HEK293 (cell line): Measurements from ENCODE around the gene SMARCB1.

Experiments
- CTCF ChIA-PET: fragments of 350-600 bp; formaldehyde crosslinking; extraction: SDS; loops from one replicate; lab custom pipeline; 2021; ENCODE audit warnings: antibody characterized with exemption; lab: Yijun Ruan, JAX
- POLR2A ChIA-PET: fragments of 300-600 bp; formaldehyde crosslinking; extraction: SDS; loops from one replicate; lab custom pipeline; 2020; ENCODE audit warnings: antibody characterized with exemption, inconsistent platforms; lab: Yijun Ruan, JAX
- H3K27ac ChIP-seq: fragments of 200-500 bp; sonication (Bioruptor generic); 2 replicates; pipeline ENCODE4 v1.5.1; 2014; ENCODE audit warnings: low read depth, low read length, control low read depth, inconsistent platforms; ENCODE audit errors: extremely low read depth
- H3K36me3 ChIP-seq, 2 experiments: fragments of 200-500 bp in 1 of 2; sonication (Bioruptor generic) in 1 of 2; 1 replicate in 1 of 2; 2 replicates in 1 of 2; pipeline ENCODE4 v1.5.1; 2014 to 2017; ENCODE audit warnings: inconsistent platforms in 2 of 2, low read length in 2 of 2; ENCODE audit not compliant: control insufficient read depth in 2 of 2, insufficient read depth in 1 of 2
- H3K4me1 ChIP-seq: fragments of 200-500 bp; sonication (Bioruptor generic); 2 replicates; pipeline ENCODE4 v1.5.1; 2014; ENCODE audit warnings: mild to moderate bottlenecking, low read length, inconsistent platforms; ENCODE audit not compliant: control insufficient read depth, insufficient read depth
- H3K4me3 ChIP-seq: 2 replicates; pipeline ENCODE4 v1.5.1; 2011; ENCODE audit warnings: low read depth, mild to moderate bottlenecking, control low read depth, low read length, moderate library complexity
- H3K9me3 ChIP-seq: fragments of 200-500 bp; sonication (Bioruptor generic); 2 replicates; pipeline ENCODE4 v1.5.1; 2014; ENCODE audit warnings: low read depth, low read length, inconsistent platforms; ENCODE audit not compliant: control insufficient read depth, insufficient read depth
- KLF9 ChIP-seq: fragments of 450-650 bp; formaldehyde crosslinking; IDR thresholded peaks from 2 replicates; pipeline ENCODE4 v1.5.1; 2016; ENCODE audit warnings: missing biosample characterization, missing genetic modification characterization, low read depth
- PRDM2 ChIP-seq: fragments of 450-650 bp; formaldehyde crosslinking; IDR thresholded peaks from 2 replicates; pipeline ENCODE4 v1.5.1; 2016; ENCODE audit warnings: missing biosample characterization, missing genetic modification characterization, borderline replicate concordance
- SALL2 ChIP-seq: fragments of 450-650 bp; formaldehyde crosslinking; IDR thresholded peaks from 2 replicates; pipeline ENCODE4 v1.5.0; 2017; ENCODE audit warnings: missing biosample characterization, mild to moderate bottlenecking, missing genetic modification characterization, borderline replicate concordance
- SP3 ChIP-seq: fragments of 450-650 bp; formaldehyde crosslinking; IDR thresholded peaks from 2 replicates; pipeline ENCODE4 v1.5.1; 2016; ENCODE audit warnings: missing biosample characterization, missing genetic modification characterization
- TCF7L2 ChIP-seq: IDR thresholded peaks from 2 replicates; pipeline ENCODE4 v1.6.1; 2011; ENCODE audit warnings: low read depth, mild to moderate bottlenecking, inconsistent platforms, low read length, moderate library complexity, borderline replicate concordance
- TRIM28 ChIP-seq: IDR thresholded peaks from 2 replicates; pipeline ENCODE4 v1.6.1; 2011; ENCODE audit warnings: low read length, control low read depth, borderline replicate concordance
- WT1 ChIP-seq: fragments of 450-650 bp; formaldehyde crosslinking; IDR thresholded peaks from 2 replicates; pipeline ENCODE4 v1.5.1; 2016; ENCODE audit warnings: missing biosample characterization, missing genetic modification characterization
- ZNF239 ChIP-seq: fragments of 450-650 bp; formaldehyde crosslinking; IDR thresholded peaks from 2 replicates; pipeline ENCODE4 v1.5.1; 2016; ENCODE audit warnings: missing biosample characterization, missing genetic modification characterization
- ZNF449 ChIP-seq: fragments of 450-650 bp; formaldehyde crosslinking; IDR thresholded peaks from 2 replicates; pipeline ENCODE4 v1.5.1; 2017; ENCODE audit warnings: missing biosample characterization, mild to moderate bottlenecking, missing genetic modification characterization, moderate library complexity
- ZNF514 ChIP-seq: fragments of 450-650 bp; formaldehyde crosslinking; IDR thresholded peaks from 2 replicates; pipeline ENCODE4 v1.5.1; 2016; ENCODE audit warnings: missing biosample characterization, missing genetic modification characterization
- ZNF585B ChIP-seq: fragments of 450-650 bp; formaldehyde crosslinking; IDR thresholded peaks from 2 replicates; pipeline ENCODE4 v1.5.1; 2016; ENCODE audit warnings: missing biosample characterization, missing genetic modification characterization
- ZNF600 ChIP-seq: fragments of 450-650 bp; formaldehyde crosslinking; IDR thresholded peaks from 2 replicates; pipeline ENCODE4 v1.5.1; 2016; ENCODE audit warnings: missing biosample characterization, missing genetic modification characterization
- ZNF660 ChIP-seq: fragments of 450-650 bp; IDR thresholded peaks from 2 replicates; pipeline ENCODE4 v1.5.1; 2018; ENCODE audit warnings: missing biosample characterization, mild to moderate bottlenecking, missing genetic modification characterization
- ZNF747 ChIP-seq: fragments of 450-650 bp; formaldehyde crosslinking; IDR thresholded peaks from 2 replicates; pipeline ENCODE4 v1.5.1; 2016; ENCODE audit warnings: missing biosample characterization, missing genetic modification characterization
- ZNF843 ChIP-seq: fragments of 450-650 bp; formaldehyde crosslinking; IDR thresholded peaks from 2 replicates; pipeline ENCODE4 v1.5.1; 2016; ENCODE audit warnings: missing biosample characterization, missing genetic modification characterization
- ZSCAN16 ChIP-seq: fragments of 450-650 bp; formaldehyde crosslinking; IDR thresholded peaks from 2 replicates; pipeline ENCODE4 v1.5.1; 2016; ENCODE audit warnings: missing biosample characterization, missing genetic modification characterization
- TF ChIP-seq, protein P1 (sequence below): fragments of 450-650 bp; formaldehyde crosslinking; IDR thresholded peaks from 2 replicates; pipeline ENCODE4 v1.5.1; 2016; ENCODE audit warnings: missing biosample characterization, missing genetic modification characterization
- TF ChIP-seq, protein P2 (sequence below): fragments of 450-650 bp; formaldehyde crosslinking; IDR thresholded peaks from 2 replicates; pipeline ENCODE4 v1.5.1; 2016; ENCODE audit warnings: missing biosample characterization, missing genetic modification characterization, low read depth
- TF ChIP-seq, protein P3 (sequence below): fragments of 450-650 bp; formaldehyde crosslinking; conservative IDR thresholded peaks from 2 replicates; pipeline ENCODE4 v1.5.1; 2016; ENCODE audit warnings: low read depth, missing biosample characterization, missing genetic modification characterization

The SMARCB1 gene

DNA sequence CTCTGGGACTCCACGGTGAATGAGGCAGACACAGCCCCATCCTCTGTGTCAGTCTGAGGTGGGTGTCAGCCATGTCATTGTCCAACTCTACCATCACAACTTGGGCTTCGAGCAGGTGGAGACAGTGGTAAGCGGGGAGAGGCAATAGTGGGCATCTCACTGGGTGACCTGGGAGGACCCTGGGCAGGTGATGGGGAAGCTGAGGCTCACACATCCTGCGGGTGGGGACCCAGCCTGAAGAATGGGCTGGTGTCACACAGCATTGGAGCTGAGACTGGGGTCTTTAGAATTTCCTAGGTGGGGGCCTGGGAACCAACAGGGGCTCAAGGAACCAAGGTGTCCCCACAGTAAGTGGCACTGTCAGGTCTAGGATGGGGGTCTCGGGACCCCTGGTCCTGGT is 7.0 kb upstream of the SMARCB1 start:
- ChIA-PET POLR2A (no interaction called here), CTCF (interaction anchor here (0.5 to 0.6 kb wide), 2 partner anchors 19 to 126 kb away, joined by 3 to 4 read pairs; no protein-coding TSS in a partner anchor)
- TF ChIP-seq SALL2 (tag by site-specific recombination) (no peak), ZNF239 (tag by site-specific recombination) (no peak), KLF9 (tag by site-specific recombination) (no peak), ZNF585B (tag by site-specific recombination) (no peak), TCF7L2 (no peak), ZNF449 (tag by site-specific recombination) (no peak), PRDM2 (tag by site-specific recombination) (no peak), ZNF843 (tag by site-specific recombination) (no peak), TRIM28 (no peak)
- Histone ChIP-seq H3K4me3 (no peak overlapping the region), H3K36me3 (no peaks in the 10 kb centered on the region), H3K27ac (no peak overlapping the region), H3K4me1 (no peaks in the 10 kb centered on the region; the same call in 1 of the 2 replicates), H3K9me3 (no peaks in the 10 kb centered on the region)

DNA sequence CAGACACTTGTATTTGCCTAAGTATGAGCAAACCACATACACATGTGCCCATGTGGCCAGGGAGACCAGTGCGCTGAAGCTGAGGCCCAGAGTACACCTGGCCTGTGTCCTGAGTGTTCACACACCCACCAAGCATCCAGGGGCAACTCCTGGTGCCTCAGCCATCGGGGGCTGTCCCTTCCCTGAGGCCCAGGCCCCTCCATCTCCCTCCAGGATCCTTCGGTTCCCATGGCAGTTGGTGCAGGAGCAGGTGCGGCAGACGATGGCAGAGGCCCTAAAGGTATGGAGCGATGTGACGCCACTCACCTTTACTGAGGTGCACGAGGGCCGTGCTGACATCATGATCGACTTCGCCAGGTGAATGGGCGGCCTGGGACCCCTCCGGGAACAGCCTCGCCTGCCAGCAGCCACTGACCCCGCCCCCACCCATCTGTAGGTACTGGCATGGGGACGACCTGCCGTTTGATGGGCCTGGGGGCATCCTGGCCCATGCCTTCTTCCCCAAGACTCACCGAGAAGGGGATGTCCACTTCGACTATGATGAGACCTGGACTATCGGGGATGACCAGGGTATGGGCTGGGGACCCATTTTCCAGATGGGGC is 6.5 kb upstream of the SMARCB1 start:
- POLR2A ChIA-PET: no interaction called here
- Histone ChIP-seq H3K27ac (no peak overlapping the region), H3K9me3 (no peaks in the 10 kb centered on the region), H3K4me1 (no peaks in the 10 kb centered on the region; the same call in 1 of the 2 replicates), H3K36me3 (no peaks in the 10 kb centered on the region), H3K4me3 (no peak overlapping the region)
- CTCF ChIA-PET: interaction anchor here (0.5 to 1.6 kb wide), 3 partner anchors 9 to 126 kb away, joined by 3 to 4 read pairs (median 4); no protein-coding TSS in a partner anchor
- TF ChIP-seq, protein P1, sequence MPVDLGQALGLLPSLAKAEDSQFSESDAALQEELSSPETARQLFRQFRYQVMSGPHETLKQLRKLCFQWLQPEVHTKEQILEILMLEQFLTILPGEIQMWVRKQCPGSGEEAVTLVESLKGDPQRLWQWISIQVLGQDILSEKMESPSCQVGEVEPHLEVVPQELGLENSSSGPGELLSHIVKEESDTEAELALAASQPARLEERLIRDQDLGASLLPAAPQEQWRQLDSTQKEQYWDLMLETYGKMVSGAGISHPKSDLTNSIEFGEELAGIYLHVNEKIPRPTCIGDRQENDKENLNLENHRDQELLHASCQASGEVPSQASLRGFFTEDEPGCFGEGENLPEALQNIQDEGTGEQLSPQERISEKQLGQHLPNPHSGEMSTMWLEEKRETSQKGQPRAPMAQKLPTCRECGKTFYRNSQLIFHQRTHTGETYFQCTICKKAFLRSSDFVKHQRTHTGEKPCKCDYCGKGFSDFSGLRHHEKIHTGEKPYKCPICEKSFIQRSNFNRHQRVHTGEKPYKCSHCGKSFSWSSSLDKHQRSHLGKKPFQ (tag by site-specific recombination): no peak
- no peak for TF ChIP-seq ZNF660 (tag by site-specific recombination)
- TF ChIP-seq, protein P2, sequence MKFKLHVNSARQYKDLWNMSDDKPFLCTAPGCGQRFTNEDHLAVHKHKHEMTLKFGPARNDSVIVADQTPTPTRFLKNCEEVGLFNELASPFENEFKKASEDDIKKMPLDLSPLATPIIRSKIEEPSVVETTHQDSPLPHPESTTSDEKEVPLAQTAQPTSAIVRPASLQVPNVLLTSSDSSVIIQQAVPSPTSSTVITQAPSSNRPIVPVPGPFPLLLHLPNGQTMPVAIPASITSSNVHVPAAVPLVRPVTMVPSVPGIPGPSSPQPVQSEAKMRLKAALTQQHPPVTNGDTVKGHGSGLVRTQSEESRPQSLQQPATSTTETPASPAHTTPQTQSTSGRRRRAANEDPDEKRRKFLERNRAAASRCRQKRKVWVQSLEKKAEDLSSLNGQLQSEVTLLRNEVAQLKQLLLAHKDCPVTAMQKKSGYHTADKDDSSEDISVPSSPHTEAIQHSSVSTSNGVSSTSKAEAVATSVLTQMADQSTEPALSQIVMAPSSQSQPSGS (tag by site-specific recombination): no peak
- TF ChIP-seq ZNF747: no peak
- TF ChIP-seq ZSCAN16 (tag by site-specific recombination): no peak
- no peak for TF ChIP-seq SP3 (tag by site-specific recombination)
- no peak for TF ChIP-seq ZNF600 (tag by site-specific recombination)
- no peak for TF ChIP-seq WT1 (tag by site-specific recombination)
- TF ChIP-seq, protein P3, sequence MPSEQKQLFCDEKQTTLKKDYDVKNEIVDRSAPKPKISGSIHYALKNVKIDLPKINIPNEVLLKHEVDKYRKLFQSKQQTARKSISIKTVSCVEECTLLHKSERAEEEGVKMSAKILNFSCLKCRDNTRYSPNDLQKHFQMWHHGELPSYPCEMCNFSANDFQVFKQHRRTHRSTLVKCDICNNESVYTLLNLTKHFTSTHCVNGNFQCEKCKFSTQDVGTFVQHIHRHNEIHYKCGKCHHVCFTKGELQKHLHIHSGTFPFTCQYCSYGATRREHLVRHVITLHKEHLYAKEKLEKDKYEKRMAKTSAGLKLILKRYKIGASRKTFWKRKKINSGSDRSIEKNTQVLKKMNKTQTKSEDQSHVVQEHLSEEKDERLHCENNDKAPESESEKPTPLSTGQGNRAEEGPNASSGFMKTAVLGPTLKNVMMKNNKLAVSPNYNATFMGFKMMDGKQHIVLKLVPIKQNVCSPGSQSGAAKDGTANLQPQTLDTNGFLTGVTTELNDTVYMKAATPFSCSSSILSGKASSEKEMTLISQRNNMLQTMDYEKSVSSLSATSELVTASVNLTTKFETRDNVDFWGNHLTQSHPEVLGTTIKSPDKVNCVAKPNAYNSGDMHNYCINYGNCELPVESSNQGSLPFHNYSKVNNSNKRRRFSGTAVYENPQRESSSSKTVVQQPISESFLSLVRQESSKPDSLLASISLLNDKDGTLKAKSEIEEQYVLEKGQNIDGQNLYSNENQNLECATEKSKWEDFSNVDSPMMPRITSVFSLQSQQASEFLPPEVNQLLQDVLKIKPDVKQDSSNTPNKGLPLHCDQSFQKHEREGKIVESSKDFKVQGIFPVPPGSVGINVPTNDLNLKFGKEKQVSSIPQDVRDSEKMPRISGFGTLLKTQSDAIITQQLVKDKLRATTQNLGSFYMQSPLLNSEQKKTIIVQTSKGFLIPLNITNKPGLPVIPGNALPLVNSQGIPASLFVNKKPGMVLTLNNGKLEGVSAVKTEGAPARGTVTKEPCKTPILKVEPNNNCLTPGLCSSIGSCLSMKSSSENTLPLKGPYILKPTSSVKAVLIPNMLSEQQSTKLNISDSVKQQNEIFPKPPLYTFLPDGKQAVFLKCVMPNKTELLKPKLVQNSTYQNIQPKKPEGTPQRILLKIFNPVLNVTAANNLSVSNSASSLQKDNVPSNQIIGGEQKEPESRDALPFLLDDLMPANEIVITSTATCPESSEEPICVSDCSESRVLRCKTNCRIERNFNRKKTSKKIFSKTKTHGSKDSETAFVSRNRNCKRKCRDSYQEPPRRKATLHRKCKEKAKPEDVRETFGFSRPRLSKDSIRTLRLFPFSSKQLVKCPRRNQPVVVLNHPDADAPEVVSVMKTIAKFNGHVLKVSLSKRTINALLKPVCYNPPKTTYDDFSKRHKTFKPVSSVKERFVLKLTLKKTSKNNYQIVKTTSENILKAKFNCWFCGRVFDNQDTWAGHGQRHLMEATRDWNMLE (tag by site-specific recombination): no peak
- no peak for TF ChIP-seq ZNF514 (tag by site-specific recombination)
